Spleen (tissue), 7 donors: ENCODE results near the gene FAM184A.

Experiments
- POLR2A ChIP-seq, 3 donors: fragments of 450-650 bp; IDR thresholded peaks; one replicate each; pipeline ENCODE4 v1.5.1; 2017; ENCODE audit warnings: antibody characterized with exemption in 3 of 3, mild to moderate bottlenecking in 1 of 3
- TF ChIP-seq, protein P1 (sequence below), 11 experiments: fragments of 200-600 bp in 7 of 11; fragments of 450-650 bp in 4 of 11; sonication (generic) in 4 of 11; IDR thresholded peaks in 8 of 11; conservative IDR thresholded peaks in 3 of 11; 1 replicate in 7 of 11; 2 replicates in 4 of 11; pipeline versions ENCODE4 v1.4.0 to v1.8.0; 2016 to 2021; ENCODE audit warnings: antibody characterized with exemption in 11 of 11, inconsistent platforms in 4 of 11, mild to moderate bottlenecking in 1 of 11
- donor health status: DM: no; HTN: no; CAD: no; lungs with moderate emphysema.
- donor health status: DM: no; HTN: no; CAD: no.
- donor health status: DM: no; HTN: no; CAD: no.

DNA sequence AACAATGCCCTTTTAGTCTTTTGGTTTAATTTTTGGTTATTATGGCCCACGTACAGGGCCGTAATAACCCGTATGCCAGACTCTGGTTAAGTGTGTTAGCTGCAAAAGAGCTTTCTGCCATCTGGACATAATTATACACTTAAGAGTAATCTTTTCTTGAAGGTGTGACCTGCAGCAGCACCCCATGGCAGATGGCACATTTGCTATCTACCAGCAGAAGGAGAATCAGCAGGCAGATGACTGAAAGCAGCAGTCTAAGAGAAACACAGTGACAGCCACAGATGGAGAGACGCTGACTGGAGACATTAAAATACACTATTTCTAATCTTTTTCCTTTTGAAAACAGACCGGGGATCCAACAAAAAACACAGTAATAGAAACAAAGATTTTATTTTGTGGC, 165.8 kb downstream of the FAM184A start:
- TF ChIP-seq POLR2A (IDR thresholded peaks at IDR 0.05) = no peak
- TF ChIP-seq, protein P1, sequence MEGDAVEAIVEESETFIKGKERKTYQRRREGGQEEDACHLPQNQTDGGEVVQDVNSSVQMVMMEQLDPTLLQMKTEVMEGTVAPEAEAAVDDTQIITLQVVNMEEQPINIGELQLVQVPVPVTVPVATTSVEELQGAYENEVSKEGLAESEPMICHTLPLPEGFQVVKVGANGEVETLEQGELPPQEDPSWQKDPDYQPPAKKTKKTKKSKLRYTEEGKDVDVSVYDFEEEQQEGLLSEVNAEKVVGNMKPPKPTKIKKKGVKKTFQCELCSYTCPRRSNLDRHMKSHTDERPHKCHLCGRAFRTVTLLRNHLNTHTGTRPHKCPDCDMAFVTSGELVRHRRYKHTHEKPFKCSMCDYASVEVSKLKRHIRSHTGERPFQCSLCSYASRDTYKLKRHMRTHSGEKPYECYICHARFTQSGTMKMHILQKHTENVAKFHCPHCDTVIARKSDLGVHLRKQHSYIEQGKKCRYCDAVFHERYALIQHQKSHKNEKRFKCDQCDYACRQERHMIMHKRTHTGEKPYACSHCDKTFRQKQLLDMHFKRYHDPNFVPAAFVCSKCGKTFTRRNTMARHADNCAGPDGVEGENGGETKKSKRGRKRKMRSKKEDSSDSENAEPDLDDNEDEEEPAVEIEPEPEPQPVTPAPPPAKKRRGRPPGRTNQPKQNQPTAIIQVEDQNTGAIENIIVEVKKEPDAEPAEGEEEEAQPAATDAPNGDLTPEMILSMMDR (IDR thresholded peaks at IDR 0.05 in 8 of 11, conservative IDR thresholded peaks at IDR 0.05 in 3 of 11) = no peak
